ENCODE measurements around the gene SUPT5H. TPM values are rescaled to one million over a fixed set of nuclear protein-coding genes. Genes with fewer than 3 reads are reported as not detected.
A peak's percentile ranks its signal among the peaks of the same experiment; 100 is the strongest.

The SUPT5H gene
- total RNA-seq, 4 donors from 2014 or later, result 39.5 to 80.3 (median 67.7) TPM

DNA sequence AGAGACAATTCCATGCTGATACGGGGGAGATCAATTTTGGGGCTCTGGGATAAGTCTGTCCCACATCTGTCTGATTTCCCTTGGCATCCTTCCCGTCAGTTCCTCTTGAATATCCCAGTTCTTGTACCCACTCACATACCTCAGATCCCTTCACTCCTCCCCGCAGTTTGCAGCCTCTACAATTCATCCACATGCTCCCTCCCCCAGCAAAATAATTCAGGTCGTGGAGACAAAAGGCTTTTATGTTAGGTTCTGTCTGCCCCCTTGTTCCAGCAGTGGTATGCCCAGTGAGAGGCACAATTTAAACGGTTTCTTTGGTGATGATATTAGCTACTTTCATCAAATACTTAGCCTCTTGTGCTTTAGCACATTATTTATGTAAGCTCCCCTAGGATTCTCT, 19.2 kb upstream of the SUPT5H start:
- H3K9me3 ChIP-seq, result no peaks in the 10 kb centered on the region
- 56 to 60% methylated on average over 5 of the region's 5 CpGs for WGBS, 2 donors
- no peaks in the 10 kb centered on the region for H3K27me3 ChIP-seq
- no peak for DNase-seq
- H3K4me3 ChIP-seq, result no peak overlapping the region
- H3K27ac ChIP-seq, result no peak overlapping the region
- H3K4me1 ChIP-seq, result peaks cover 2 to 29% (median 18%) of the 10 kb centered on the region in 3 donors
- intact Hi-C loops (cut with DNase I), result no loop called here
- no peak for TF ChIP-seq POLR2A (IDR thresholded peaks at IDR 0.05)
- TF ChIP-seq, protein P1, sequence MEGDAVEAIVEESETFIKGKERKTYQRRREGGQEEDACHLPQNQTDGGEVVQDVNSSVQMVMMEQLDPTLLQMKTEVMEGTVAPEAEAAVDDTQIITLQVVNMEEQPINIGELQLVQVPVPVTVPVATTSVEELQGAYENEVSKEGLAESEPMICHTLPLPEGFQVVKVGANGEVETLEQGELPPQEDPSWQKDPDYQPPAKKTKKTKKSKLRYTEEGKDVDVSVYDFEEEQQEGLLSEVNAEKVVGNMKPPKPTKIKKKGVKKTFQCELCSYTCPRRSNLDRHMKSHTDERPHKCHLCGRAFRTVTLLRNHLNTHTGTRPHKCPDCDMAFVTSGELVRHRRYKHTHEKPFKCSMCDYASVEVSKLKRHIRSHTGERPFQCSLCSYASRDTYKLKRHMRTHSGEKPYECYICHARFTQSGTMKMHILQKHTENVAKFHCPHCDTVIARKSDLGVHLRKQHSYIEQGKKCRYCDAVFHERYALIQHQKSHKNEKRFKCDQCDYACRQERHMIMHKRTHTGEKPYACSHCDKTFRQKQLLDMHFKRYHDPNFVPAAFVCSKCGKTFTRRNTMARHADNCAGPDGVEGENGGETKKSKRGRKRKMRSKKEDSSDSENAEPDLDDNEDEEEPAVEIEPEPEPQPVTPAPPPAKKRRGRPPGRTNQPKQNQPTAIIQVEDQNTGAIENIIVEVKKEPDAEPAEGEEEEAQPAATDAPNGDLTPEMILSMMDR (IDR thresholded peaks at IDR 0.05), result no peak
- peaks cover 0 to 35% (median 4%) of the 10 kb centered on the region in 3 donors for H3K36me3 ChIP-seq

DNA sequence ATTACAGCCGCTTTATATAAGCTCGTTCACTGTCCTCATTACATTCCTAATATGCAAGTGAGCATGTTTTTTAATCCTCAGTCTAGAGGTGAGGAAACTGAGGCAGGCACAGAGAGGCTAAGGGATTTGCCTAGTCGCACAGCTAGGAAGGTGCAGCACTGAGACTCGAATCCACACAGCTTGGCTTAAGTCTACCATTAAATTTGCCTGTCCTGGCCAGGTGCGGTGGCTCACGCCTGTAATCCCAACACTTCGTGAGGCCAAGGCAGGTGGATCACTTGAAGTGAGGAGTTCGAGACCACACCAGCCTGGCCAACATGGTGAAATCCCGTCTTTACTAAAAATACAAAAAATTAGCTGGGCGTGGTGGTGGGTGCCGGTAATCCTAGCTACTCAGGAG, 17.7 kb upstream of the SUPT5H start:
- Histone ChIP-seq H3K27me3 (no peaks in the 10 kb centered on the region), H3K4me3 (no peak overlapping the region), H3K27ac (peak overlapping the region in 3 of 4 donors; percentile 64 to 85 (median 81)), H3K4me1 (peaks cover 3 to 44% (median 26%) of the 10 kb centered on the region in 3 donors), H3K36me3 (peaks cover 3 to 33% (median 5%) of the 10 kb centered on the region in 3 donors), H3K9me3 (no peaks in the 10 kb centered on the region)
- TF ChIP-seq POLR2A (IDR thresholded peaks at IDR 0.05), result no peak
- TF ChIP-seq, protein P1 (IDR thresholded peaks at IDR 0.05), result no peak
- DNase-seq, result no peak
- 94% methylated on average over 2 to 11 of the region's 11 CpGs for WGBS, 2 donors
- intact Hi-C loops (cut with DNase I), result no loop called here

DNA sequence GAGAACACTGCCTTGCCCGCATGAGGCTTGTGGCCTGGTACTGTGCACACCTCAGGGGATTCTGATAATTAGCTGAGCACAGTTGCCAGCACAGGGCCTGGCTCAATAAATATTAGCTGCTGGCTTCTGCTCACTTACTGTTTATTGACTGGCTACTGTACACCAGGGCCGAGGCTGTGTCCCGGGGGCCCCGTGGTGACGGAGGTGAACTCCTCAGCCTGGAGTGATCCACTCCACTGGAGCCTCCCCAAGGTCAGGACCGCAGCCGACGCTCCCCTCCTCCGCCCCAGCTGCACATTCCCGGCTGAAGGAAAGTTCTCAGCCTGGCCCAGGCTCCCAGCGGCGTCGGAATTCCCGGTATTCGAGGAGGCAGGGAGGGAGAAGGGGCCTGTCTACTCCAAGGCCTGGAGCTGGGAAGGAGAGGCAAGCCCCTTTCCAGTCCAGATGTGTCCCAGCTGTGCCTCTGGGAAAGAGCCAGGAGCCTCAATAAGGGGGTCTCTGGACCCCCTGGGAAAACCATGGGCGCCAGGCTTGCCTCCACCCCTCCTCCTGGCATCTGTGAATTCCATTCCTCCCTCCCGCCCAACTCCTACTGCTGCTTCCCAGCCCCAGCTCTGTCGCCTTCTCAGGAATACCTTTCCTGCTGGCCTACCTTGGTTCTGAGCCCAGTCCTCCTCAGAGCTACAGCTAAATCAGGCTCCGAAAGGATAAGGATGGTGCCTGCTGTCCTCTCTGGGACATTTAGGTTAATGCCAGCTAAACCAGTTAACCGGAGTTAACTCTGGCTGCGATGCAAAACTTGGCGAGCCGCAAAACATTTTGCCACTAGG, 16.9 kb upstream of the SUPT5H start:
- Histone ChIP-seq H3K4me3 (peak overlapping the region in 1 of 4 donors; percentile 23), H3K27ac (peak overlapping the region; percentile 53 to 85 (median 72)), H3K4me1 (peaks cover 3 to 52% (median 33%) of the 10 kb centered on the region in 3 donors), H3K9me3 (no peaks in the 10 kb centered on the region), H3K36me3 (peaks cover 11 to 33% (median 13%) of the 10 kb centered on the region in 3 donors), H3K27me3 (no peaks in the 10 kb centered on the region)
- 42 to 46% methylated on average over 9 to 15 of the region's 23 CpGs for WGBS, 2 donors
- DNase-seq, result no peak
- TF ChIP-seq POLR2A (IDR thresholded peaks at IDR 0.05), result no peak
- TF ChIP-seq, protein P1 (IDR thresholded peaks at IDR 0.05), result no peak
- intact Hi-C loops (cut with DNase I), result no loop called here

DNA sequence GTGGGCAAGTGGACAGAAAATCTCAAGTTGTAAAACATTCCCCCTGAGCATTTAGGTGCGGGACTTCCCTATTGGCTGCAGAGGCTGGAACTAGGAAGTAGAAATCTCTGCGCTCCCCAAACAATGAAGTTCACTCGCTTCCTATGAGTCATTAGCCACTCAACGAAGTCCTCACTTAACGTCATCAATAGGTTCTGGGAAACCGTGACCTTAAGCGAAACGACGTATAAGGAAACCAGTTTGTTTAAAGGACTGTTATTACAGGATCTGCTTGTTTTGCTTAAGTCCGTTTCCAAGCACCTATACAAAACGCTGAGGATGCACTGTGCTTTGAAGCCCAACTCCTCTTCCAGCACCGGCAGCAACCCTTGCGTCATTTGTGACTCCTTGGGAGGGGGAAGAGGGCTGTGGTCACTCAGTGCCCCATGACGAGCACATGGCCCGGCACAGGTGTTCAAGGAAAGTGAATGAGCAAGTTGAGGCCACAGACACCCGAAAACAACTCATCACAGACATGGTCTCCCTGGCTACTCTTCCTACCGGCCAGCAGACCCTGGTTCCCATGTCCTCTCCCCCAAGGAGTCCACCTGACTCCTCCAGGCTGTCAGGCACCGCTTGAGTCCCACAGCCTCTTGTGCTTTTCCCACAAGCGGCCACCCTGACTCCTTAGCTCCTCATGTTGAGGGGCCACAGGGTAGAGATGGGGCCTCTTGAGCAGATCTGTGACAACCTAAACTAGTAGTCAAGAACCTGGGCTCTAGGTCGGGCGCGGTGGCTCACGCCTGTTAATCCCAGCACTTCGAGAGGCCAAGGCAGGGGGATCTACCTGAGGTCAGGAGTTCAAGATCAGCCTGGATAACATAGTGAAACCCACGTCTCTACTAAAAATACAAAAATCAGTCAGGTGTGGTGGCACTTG, 14.4 kb upstream of the SUPT5H start:
- WGBS, 2 donors, result 14 to 25% methylated on average over 11 to 16 of the region's 25 CpGs
- Histone ChIP-seq H3K9me3 (no peaks in the 10 kb centered on the region), H3K36me3 (peaks cover 21 to 35% (median 24%) of the 10 kb centered on the region in 3 donors), H3K27me3 (no peaks in the 10 kb centered on the region), H3K27ac (peak overlapping the region; percentile 90 to 98 (median 94)), H3K4me1 (peaks cover 18 to 70% (median 47%) of the 10 kb centered on the region in 3 donors), H3K4me3 (peak overlapping the region in 2 of 4 donors; percentile 18 to 49)
- intact Hi-C loops (cut with DNase I), result loop anchor here (10.0 kb wide), 1 partner anchor 104 kb away; the partner anchor contains the start of gene EID2B
- DNase-seq, result no peak
- peak in 2 of 4 donors; percentile 5 to 36 for TF ChIP-seq POLR2A (IDR thresholded peaks at IDR 0.05)
- TF ChIP-seq, protein P1 (IDR thresholded peaks at IDR 0.05), result no peak

Measured in esophagus squamous epithelium (tissue), 5 donors.